IMR-90 (cell line): ENCODE measurements around the gene RSRC1. TPM values are rescaled to one million over a fixed set of nuclear protein-coding genes. Genes with fewer than 3 reads are reported as not detected.

ENCODE experiments used
- ATAC-seq: fragments of 200-7000 bp; cut with Tn5 transposase; 2 replicates; pipeline ENCODE4 v1.9.1; 2020; ENCODE audit warnings: low read depth, mild to moderate bottlenecking, moderate library complexity
- BruUV-seq: library from RNA; stranded (reverse); fragments of 400-500 nt; replicated peaks from 2 replicates; lab custom pipeline; 2021; lab: Mats Ljungman, UMichigan
- CTCF ChIA-PET: fragments of 300-600 bp; formaldehyde crosslinking; extraction: SDS; loops from one replicate; lab custom pipeline; 2021; ENCODE audit warnings: antibody characterized with exemption; lab: Yijun Ruan, JAX
- POLR2A ChIA-PET: fragments of 300-600 bp; sonication (Branson Sonifier 250); formaldehyde crosslinking; loops from one replicate; lab custom pipeline; 2022; ENCODE audit warnings: antibody characterized with exemption; ENCODE audit not compliant: unreplicated experiment; lab: Charles Lee
- DNase-seq: peaks from one replicate; pipeline ENCODE4 v3.0.0; 2013
- H2AFZ ChIP-seq: replicated peaks from 2 replicates; pipeline ENCODE3; 2013; ENCODE audit warnings: low read length, mild to moderate bottlenecking; ENCODE audit not compliant: poor library complexity
- H2AK5ac ChIP-seq: 2 replicates; pipeline ENCODE4 v1.6.1; 2013; ENCODE audit warnings: low read depth, low read length, inconsistent platforms
- H2AK9ac ChIP-seq: replicated peaks from 2 replicates; pipeline ENCODE3; 2013; ENCODE audit warnings: mild to moderate bottlenecking, low read depth, low read length, moderate library complexity; ENCODE audit not compliant: poor library complexity
- H2BK120ac ChIP-seq: 2 replicates; pipeline ENCODE4 v1.6.1; 2013; ENCODE audit warnings: low read depth, low read length, inconsistent platforms
- H2BK15ac ChIP-seq: 3 replicates; pipeline ENCODE4 v1.6.1; 2013; ENCODE audit warnings: low read depth, low read length, inconsistent platforms
- H2BK20ac ChIP-seq: 2 replicates; pipeline ENCODE4 v1.6.1; 2013; ENCODE audit warnings: low read depth, mild to moderate bottlenecking, inconsistent platforms, low read length, moderate library complexity
- H2BK5ac ChIP-seq: 2 replicates; pipeline ENCODE4 v1.6.1; 2013; ENCODE audit warnings: mild to moderate bottlenecking, low read depth, low read length, inconsistent platforms; ENCODE audit not compliant: poor library complexity, severe bottlenecking
- H3K14ac ChIP-seq: replicated peaks from 2 replicates; pipeline ENCODE4 v1.6.1; 2013; ENCODE audit warnings: low read depth, low read length, inconsistent platforms
- H3K18ac ChIP-seq: 2 replicates; pipeline ENCODE4 v1.6.1; 2013; ENCODE audit warnings: low read depth, low read length, control low read depth
- H3K23ac ChIP-seq: 2 replicates; pipeline ENCODE4 v1.6.1; 2013; ENCODE audit warnings: low read depth, low read length, inconsistent platforms
- H3K27ac ChIP-seq: 2 replicates; pipeline ENCODE4 v1.5.1; 2013; ENCODE audit warnings: mild to moderate bottlenecking, control low read depth, low read length; ENCODE audit not compliant: insufficient read depth
- H3K27me3 ChIP-seq: 2 replicates; pipeline ENCODE4 v1.6.1; 2013; ENCODE audit warnings: low read length; ENCODE audit not compliant: control insufficient read depth, insufficient read depth
- H3K36me3 ChIP-seq: 2 replicates; pipeline ENCODE4 v1.6.1; 2013; ENCODE audit warnings: low read length, mixed read lengths; ENCODE audit not compliant: control insufficient read depth, insufficient read depth
- H3K4ac ChIP-seq: 2 replicates; pipeline ENCODE4 v1.6.1; 2013; ENCODE audit warnings: low read depth, low read length, inconsistent platforms
- H3K4me1 ChIP-seq: 2 replicates; pipeline ENCODE4 v1.6.1; 2013; ENCODE audit warnings: low read length, mixed read lengths; ENCODE audit not compliant: control insufficient read depth, insufficient read depth
- H3K4me2 ChIP-seq: 2 replicates; pipeline ENCODE4 v1.6.1; 2013; ENCODE audit warnings: low read depth, mild to moderate bottlenecking, control low read depth, low read length, moderate library complexity
- H3K4me3 ChIP-seq: 2 replicates; pipeline ENCODE4 v1.5.1; 2013; ENCODE audit warnings: low read depth, mild to moderate bottlenecking, control low read depth, low read length, moderate library complexity; ENCODE audit not compliant: insufficient read depth
- H3K56ac ChIP-seq: 2 replicates; pipeline ENCODE4 v1.6.1; 2013; ENCODE audit warnings: low read length, inconsistent platforms; ENCODE audit not compliant: insufficient read depth; ENCODE audit errors: extremely low read depth
- H3K79me1 ChIP-seq, 2 experiments: 2 replicates each; pipeline ENCODE4 v1.6.1; 2013; ENCODE audit warnings: low read length in 2 of 2, inconsistent platforms in 1 of 2, low read depth in 1 of 2
- H3K9ac ChIP-seq: 2 replicates; pipeline ENCODE4 v1.6.1; 2013; ENCODE audit warnings: low read depth, low read length, control low read depth
- H3K9me1 ChIP-seq: 2 replicates; pipeline ENCODE4 v1.6.1; 2013; ENCODE audit warnings: low read length, inconsistent platforms; ENCODE audit not compliant: insufficient read depth
- H3K9me3 ChIP-seq: 2 replicates; pipeline ENCODE4 v1.6.1; 2013; ENCODE audit warnings: low read length; ENCODE audit not compliant: control insufficient read depth, insufficient read depth
- H4K20me1 ChIP-seq: 2 replicates; pipeline ENCODE4 v1.6.1; 2013; ENCODE audit warnings: low read length, inconsistent platforms; ENCODE audit not compliant: insufficient read depth
- H4K5ac ChIP-seq: 2 replicates; pipeline ENCODE4 v1.6.1; 2013; ENCODE audit warnings: mild to moderate bottlenecking, low read depth, low read length, control low read depth
- H4K8ac ChIP-seq, 2 experiments: 2 replicates each; pipeline ENCODE4 v1.6.1; 2013; ENCODE audit warnings: low read depth in 2 of 2, low read length in 2 of 2, control low read depth in 1 of 2, inconsistent platforms in 1 of 2
- H4K91ac ChIP-seq: 2 replicates; pipeline ENCODE4 v1.6.1; 2013; ENCODE audit warnings: low read depth, low read length, inconsistent platforms; ENCODE audit not compliant: insufficient read depth
- CEBPB ChIP-seq: IDR thresholded peaks from 2 replicates; pipeline ENCODE4 v1.6.1; 2012; ENCODE audit warnings: low read depth, low read length, improper control_type of control experiment
- ELK1 ChIP-seq: fragments of 150-350 bp; IDR thresholded peaks from 2 replicates; pipeline ENCODE4 v1.6.1; 2016; ENCODE audit warnings: low read depth, mild to moderate bottlenecking, low read length, moderate library complexity, borderline replicate concordance
- MAZ ChIP-seq: IDR thresholded peaks from 2 replicates; pipeline ENCODE4 v1.6.1; 2012; ENCODE audit warnings: low read depth, mild to moderate bottlenecking, low read length, improper control_type of control experiment, moderate library complexity, borderline replicate concordance
- POLR2A ChIP-seq: IDR thresholded peaks from 2 replicates; pipeline ENCODE4 v1.6.1; 2012; ENCODE audit warnings: mild to moderate bottlenecking, low read depth, low read length
- RFX5 ChIP-seq: IDR thresholded peaks from 2 replicates; pipeline ENCODE4 v1.8.0; 2012; ENCODE audit warnings: low read depth, mild to moderate bottlenecking, low read length, moderate library complexity
- SMC3 ChIP-seq: fragments of 150-350 bp; IDR thresholded peaks from 2 replicates; pipeline ENCODE4 v1.6.1; 2016; ENCODE audit warnings: low read depth, mild to moderate bottlenecking, antibody characterized with exemption, low read length, moderate library complexity
- USF2 ChIP-seq: fragments of 150-350 bp; IDR thresholded peaks from 2 replicates; pipeline ENCODE4 v1.6.1; 2017; ENCODE audit warnings: mild to moderate bottlenecking, antibody characterized with exemption, low read length, low read depth
- WGBS, 2 experiments: methylation state at CpG; one replicate each; pipeline versions ENCODE4 v1.1.5 to v1.1.7; 2013; ENCODE audit warnings: missing lambda C conversion rate in 2 of 2; ENCODE audit not compliant: insufficient read length in 1 of 2; ENCODE audit errors: extremely low coverage in 2 of 2; 5-methylcytosine and 5-hydroxymethylcytosine counted together
- dilution Hi-C: fragments of 300-500 bp; cut with HindIII; formaldehyde crosslinking; loops from one replicate; pipeline ENCODE4 v1.14.3; 2018; ENCODE audit warnings: low sequenced_read_pairs; ENCODE audit not compliant: unreplicated experiment
- in situ Hi-C: fragments of 300-500 bp; cut with MboI; formaldehyde crosslinking; loops from 3 replicates; pipeline ENCODE4 v1.14.3; 2019; ENCODE audit warnings: low sequenced_read_pairs, inconsistent platforms, mixed read lengths
- intact Hi-C: fragments of 100-400 bp; cut with micrococcal nuclease; formaldehyde crosslinking; loops from 2 replicates; pipeline ENCODE4 v1.10.0; 2022
- polyA plus RNA-seq, 3 experiments: library from polyadenylated mRNA; depleted of rRNA; stranded (reverse); fragments of >200 nt; gene quantifications; 2 replicates each; pipeline ENCODE4 v1.2.3, GENCODE V29; 2012; ENCODE audit warnings: low replicate concordance in 1 of 3
- total RNA-seq: library from RNA; depleted of rRNA; stranded (reverse); fragments of >200 nt; gene quantifications from 2 replicates; pipeline ENCODE4 v1.2.3, GENCODE V29; 2012

Gene RSRC1
- total and polyA plus RNA-seq, 2 of the 4 experiments (the other 2 are of a cell fraction), result 3.8 to 41.8 TPM

- dilution Hi-C loops, result no loop called here
- Histone ChIP-seq H4K91ac (no peak overlapping the region), H3K27me3 (no peaks in the 10 kb centered on the region), H3K14ac (no peak overlapping the region), H4K5ac (no peak overlapping the region), H3K4me1 (no peaks in the 10 kb centered on the region), H3K4me2 (no peak overlapping the region), H3K23ac (no peak overlapping the region), H3K4ac (no peak overlapping the region), H2BK15ac (no peak overlapping the region), H3K9me3 (no peaks in the 10 kb centered on the region), H3K9ac (no peak overlapping the region), H2BK5ac (no peak overlapping the region), H3K4me3 (no peak overlapping the region), H3K56ac (no peak overlapping the region), H2BK20ac (no peak overlapping the region), H3K27ac (no peak overlapping the region), H3K79me1 (peaks cover 0 to 3% of the 10 kb centered on the region in 2 experiments; a peak in 1 of 4 replicates), H3K18ac (no peak overlapping the region), H2AK9ac (no peak overlapping the region), H3K36me3 (no peaks in the 10 kb centered on the region), H2AK5ac (no peak overlapping the region), H4K8ac (no peak overlapping the region), H2AFZ (no peak overlapping the region), H4K20me1 (no peaks in the 10 kb centered on the region), H2BK120ac (no peak overlapping the region), H3K9me1 (no peaks in the 10 kb centered on the region)
- DNase-seq (no peak), ATAC-seq (no peak)
- no TSS peak for BruUV-seq
- no peak for TF ChIP-seq SMC3
- TF ChIP-seq USF2, result no peak
- no peak for TF ChIP-seq MAZ
- no peak for TF ChIP-seq POLR2A
- no peak for TF ChIP-seq RFX5
- TF ChIP-seq CEBPB, result no peak
- no peak for TF ChIP-seq ELK1
- POLR2A ChIA-PET, result no interaction called here
- CTCF ChIA-PET, result no interaction called here
- intact Hi-C loops, result no loop called here
- in situ Hi-C loops, result no loop called here
- no CpG with 5 or more reads among the region's 4 CpGs for WGBS, 2 experiments
Observed at GRCh38 chr3:158210067-158210466, 100.2 kb downstream of the RSRC1 start.
